ENCODE data around the gene GNB3. TPM values are rescaled to one million over a fixed set of nuclear protein-coding genes. Genes with fewer than 3 reads are reported as not detected.

The GNB3 gene
- total RNA-seq, 1 donor from 2014 or later = 5.6 TPM

DNA sequence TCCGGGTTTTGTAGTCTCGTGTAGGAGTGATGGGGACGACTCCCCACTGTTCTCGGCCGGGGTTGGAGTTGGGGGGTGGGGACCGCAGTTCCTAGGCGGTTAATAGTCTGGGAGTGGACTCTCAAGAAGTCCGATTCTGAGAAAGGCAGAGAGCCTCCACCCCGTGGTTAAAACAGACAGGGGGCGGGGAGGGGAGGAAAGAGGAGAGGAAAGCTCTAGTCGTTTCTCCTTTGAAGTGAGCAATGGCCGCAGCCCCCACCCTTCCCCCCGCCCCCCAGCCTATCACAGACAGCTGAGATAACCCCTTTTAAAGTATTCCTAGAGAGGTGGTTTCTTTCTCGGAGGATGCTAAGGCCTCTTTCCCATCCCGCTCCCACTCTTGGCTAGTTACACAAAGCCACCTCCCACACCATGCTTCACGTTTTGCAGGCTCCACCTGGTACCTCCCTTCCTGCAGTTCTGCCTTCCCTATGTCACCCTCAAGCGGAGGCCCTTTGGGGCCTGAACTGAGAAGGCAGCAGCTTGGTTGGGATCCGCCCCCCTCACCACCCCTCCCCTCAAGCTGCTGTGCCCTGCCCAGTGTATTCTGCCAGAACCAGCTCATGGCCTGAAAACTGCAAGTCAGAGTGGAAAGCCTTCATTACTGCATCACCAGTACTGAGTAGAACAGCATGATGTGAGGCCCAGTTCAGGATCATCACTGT is 12.1 kb downstream of the GNB3 start:
- TF ChIP-seq, protein P1, sequence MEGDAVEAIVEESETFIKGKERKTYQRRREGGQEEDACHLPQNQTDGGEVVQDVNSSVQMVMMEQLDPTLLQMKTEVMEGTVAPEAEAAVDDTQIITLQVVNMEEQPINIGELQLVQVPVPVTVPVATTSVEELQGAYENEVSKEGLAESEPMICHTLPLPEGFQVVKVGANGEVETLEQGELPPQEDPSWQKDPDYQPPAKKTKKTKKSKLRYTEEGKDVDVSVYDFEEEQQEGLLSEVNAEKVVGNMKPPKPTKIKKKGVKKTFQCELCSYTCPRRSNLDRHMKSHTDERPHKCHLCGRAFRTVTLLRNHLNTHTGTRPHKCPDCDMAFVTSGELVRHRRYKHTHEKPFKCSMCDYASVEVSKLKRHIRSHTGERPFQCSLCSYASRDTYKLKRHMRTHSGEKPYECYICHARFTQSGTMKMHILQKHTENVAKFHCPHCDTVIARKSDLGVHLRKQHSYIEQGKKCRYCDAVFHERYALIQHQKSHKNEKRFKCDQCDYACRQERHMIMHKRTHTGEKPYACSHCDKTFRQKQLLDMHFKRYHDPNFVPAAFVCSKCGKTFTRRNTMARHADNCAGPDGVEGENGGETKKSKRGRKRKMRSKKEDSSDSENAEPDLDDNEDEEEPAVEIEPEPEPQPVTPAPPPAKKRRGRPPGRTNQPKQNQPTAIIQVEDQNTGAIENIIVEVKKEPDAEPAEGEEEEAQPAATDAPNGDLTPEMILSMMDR (IDR thresholded peaks at IDR 0.05; ENCODE audit: unreplicated experiment) = no peak
- no peak for DNase-seq (ENCODE audit: low spot score, unreplicated experiment)
- H3K9me3 Mint-ChIP-seq (ENCODE audit: low read depth) = no peaks in the 10 kb centered on the region
- H3K4me1 Mint-ChIP-seq (ENCODE audit: low read depth) = peaks cover 29% of the 10 kb centered on the region
- peaks cover 15% of the 10 kb centered on the region for H3K36me3 Mint-ChIP-seq (ENCODE audit: insufficient read depth)
- H3K27ac Mint-ChIP-seq = peak overlapping the region; percentile 100
- no peaks in the 10 kb centered on the region for H3K27me3 Mint-ChIP-seq
- peak overlapping the region; percentile 98 for H3K4me3 Mint-ChIP-seq (ENCODE audit: low read depth)

DNA sequence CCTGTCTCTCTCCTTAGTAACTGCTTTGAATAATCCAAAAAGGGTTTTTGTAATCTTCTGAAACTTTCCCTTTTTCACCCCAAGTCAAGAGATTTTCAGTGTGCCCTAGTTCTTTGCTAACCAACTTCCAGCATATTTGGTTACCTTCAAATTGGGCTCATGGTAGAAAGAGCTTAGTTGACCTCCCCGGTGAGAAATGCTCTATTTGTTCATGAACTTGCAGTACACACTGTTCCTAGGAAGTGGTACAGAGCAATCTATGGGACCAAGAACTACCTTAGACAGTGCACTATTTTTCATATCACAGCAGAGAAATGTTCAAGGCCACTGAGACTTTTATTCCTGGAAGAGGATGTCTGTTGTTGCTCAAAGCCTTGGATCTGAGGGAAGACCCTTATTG is 12.9 kb downstream of the GNB3 start:
- Mint-ChIP-seq H3K36me3 (ENCODE audit: insufficient read depth) (peaks cover 19% of the 10 kb centered on the region), H3K27ac (peak overlapping the region; percentile 100), H3K27me3 (no peaks in the 10 kb centered on the region), H3K4me3 (ENCODE audit: low read depth) (peak overlapping the region; percentile 98), H3K4me1 (ENCODE audit: low read depth) (peaks cover 29% of the 10 kb centered on the region), H3K9me3 (ENCODE audit: low read depth) (no peaks in the 10 kb centered on the region)
- TF ChIP-seq, protein P1 (IDR thresholded peaks at IDR 0.05; ENCODE audit: unreplicated experiment) = no peak
- no peak for DNase-seq (ENCODE audit: low spot score, unreplicated experiment)

DNA sequence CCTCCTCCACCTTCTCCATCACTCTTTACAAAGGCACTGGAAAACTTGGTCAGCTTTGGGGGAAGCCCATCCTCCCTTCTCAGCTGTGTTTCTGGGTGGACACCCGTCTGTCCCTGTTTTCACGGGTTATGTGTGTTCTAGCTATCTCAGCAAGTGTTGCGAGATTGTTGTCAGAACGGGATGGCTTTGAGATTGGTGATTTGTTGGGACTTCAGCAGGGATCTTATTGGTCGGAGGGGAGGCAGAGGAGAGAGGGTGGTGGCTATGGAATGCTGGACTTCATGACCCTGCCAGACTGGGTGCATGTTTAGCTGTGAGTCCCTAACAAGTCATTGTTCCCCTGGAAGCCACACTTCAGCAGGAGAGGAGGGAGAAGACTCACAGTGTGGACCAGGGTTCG is 13.3 kb downstream of the GNB3 start:
- no peak for DNase-seq (ENCODE audit: low spot score, unreplicated experiment)
- Mint-ChIP-seq H3K4me3 (ENCODE audit: low read depth) (peak overlapping the region; percentile 98), H3K4me1 (ENCODE audit: low read depth) (peaks cover 29% of the 10 kb centered on the region), H3K9me3 (ENCODE audit: low read depth) (no peaks in the 10 kb centered on the region), H3K27ac (peak overlapping the region; percentile 72), H3K27me3 (no peaks in the 10 kb centered on the region), H3K36me3 (ENCODE audit: insufficient read depth) (peaks cover 19% of the 10 kb centered on the region)
- TF ChIP-seq, protein P1 (IDR thresholded peaks at IDR 0.05; ENCODE audit: unreplicated experiment) = no peak

DNA sequence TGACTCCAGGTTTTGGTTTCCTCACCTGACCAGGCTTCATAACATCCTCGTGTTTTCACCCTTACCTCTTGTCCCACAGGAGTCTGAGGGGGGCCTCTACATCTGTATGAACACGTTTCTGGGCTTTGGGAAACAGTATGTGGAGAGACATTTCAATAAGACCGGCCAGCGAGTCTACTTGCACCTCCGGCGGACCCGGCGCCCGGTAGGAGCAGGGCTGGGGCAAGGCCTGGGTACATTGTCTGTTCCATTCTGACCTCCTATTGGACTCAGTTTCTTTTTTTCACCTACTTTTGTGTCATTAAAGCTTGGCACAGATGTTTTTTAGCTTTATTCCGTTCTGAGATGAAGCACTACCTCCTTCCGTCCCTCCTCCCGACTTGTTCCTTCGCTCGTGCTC is 14.6 kb downstream of the GNB3 start:
- Mint-ChIP-seq H3K36me3 (ENCODE audit: insufficient read depth) (peaks cover 23% of the 10 kb centered on the region), H3K4me3 (ENCODE audit: low read depth) (no peak overlapping the region), H3K4me1 (ENCODE audit: low read depth) (peaks cover 21% of the 10 kb centered on the region), H3K27ac (no peak overlapping the region), H3K9me3 (ENCODE audit: low read depth) (no peaks in the 10 kb centered on the region), H3K27me3 (no peaks in the 10 kb centered on the region)
- DNase-seq (ENCODE audit: low spot score, unreplicated experiment) = no peak
- TF ChIP-seq, protein P1 (IDR thresholded peaks at IDR 0.05; ENCODE audit: unreplicated experiment) = no peak

DNA sequence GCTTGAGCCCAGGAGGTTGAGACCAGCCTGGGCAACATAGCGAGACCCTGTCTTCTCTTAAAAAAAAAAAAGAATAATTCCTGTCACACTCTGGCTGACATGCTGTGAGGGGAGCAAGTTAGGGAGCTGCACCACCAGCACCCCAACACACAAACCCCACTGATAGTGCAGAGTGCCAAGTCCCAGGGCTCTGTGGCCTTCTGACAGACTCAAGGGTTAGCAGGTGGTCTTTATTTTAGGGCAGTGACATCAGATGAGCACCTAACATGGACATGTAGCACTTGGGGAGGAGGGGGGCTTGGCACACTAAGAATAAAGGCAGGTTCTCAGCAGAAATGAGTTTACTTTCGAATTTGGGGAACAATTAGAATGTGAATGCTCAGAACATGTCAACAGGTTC is 18.1 kb downstream of the GNB3 start:
- DNase-seq (ENCODE audit: low spot score, unreplicated experiment) = no peak
- H3K27me3 Mint-ChIP-seq = no peaks in the 10 kb centered on the region
- H3K27ac Mint-ChIP-seq = no peak overlapping the region
- peaks cover 42% of the 10 kb centered on the region for H3K36me3 Mint-ChIP-seq (ENCODE audit: insufficient read depth)
- TF ChIP-seq, protein P1 (IDR thresholded peaks at IDR 0.05; ENCODE audit: unreplicated experiment) = no peak
- H3K4me1 Mint-ChIP-seq (ENCODE audit: low read depth) = peaks cover 3% of the 10 kb centered on the region
- H3K4me3 Mint-ChIP-seq (ENCODE audit: low read depth) = no peak overlapping the region
- no peaks in the 10 kb centered on the region for H3K9me3 Mint-ChIP-seq (ENCODE audit: low read depth)
